ENCODE results near the gene CLIC4.

GRCh38 chr1:24767351-24767750 lies 22.1 kb downstream of the CLIC4 start:
- no peak for TF ChIP-seq CTCF (IDR thresholded peaks at IDR 0.05)
- TF ChIP-seq POLR2A (IDR thresholded peaks at IDR 0.05), result no peak
- TF ChIP-seq POLR2AphosphoS5 (IDR thresholded peaks at IDR 0.05), result no peak

Data from breast epithelium (tissue), 3 donors.